Endothelial cell of umbilical vein (primary cell): Measurements from ENCODE around the gene PFKP. TPM values are rescaled to one million over a fixed set of nuclear protein-coding genes. Genes with fewer than 3 reads are reported as not detected.

ENCODE experiments used
- BruUV-seq: library from RNA; stranded (reverse); fragments of 400-500 nt; replicated peaks from 2 replicates; lab custom pipeline; 2021; lab: Mats Ljungman, UMichigan
- CTCF ChIA-PET: fragments of 300-600, 350-600 bp; sonication (Branson Sonifier 250); formaldehyde crosslinking; loops from one replicate; lab custom pipeline; 2021; ENCODE audit warnings: antibody characterized with exemption, inconsistent platforms; lab: Charles Lee
- POLR2A ChIA-PET: fragments of 300-600, 350-600 bp; sonication (Branson Sonifier 250); formaldehyde crosslinking; loops from one replicate; lab custom pipeline; 2021; ENCODE audit warnings: antibody characterized with exemption, inconsistent platforms; lab: Charles Lee
- DNase-seq: peaks from one replicate; pipeline ENCODE4 v3.0.0-alpha.2; 2011; ENCODE audit warnings: low read depth, low spot score
- FAIRE-seq: peaks from 2 replicates; lab custom pipeline; 2011; peaks lifted over from hg19 to GRCh38; lab: Jason Lieb, UNC
- H2AFZ ChIP-seq: 2 replicates; pipeline ENCODE4 v1.6.0; 2012; ENCODE audit warnings: low read depth, low read length, control low read depth, inconsistent platforms
- H3K27ac ChIP-seq: 2 replicates; pipeline ENCODE4 v1.5.1; 2011; ENCODE audit warnings: low read depth, mild to moderate bottlenecking, control low read depth, low read length, moderate library complexity; ENCODE audit not compliant: insufficient read depth
- H3K27me3 ChIP-seq, 2 experiments: 2 replicates each; pipeline versions ENCODE4 v1.6.0 to v1.6.1; 2011; ENCODE audit warnings: low read length in 2 of 2, mixed read lengths in 1 of 2; ENCODE audit not compliant: control insufficient read depth in 2 of 2, insufficient read depth in 2 of 2
- H3K36me3 ChIP-seq, 2 experiments: 2 replicates in 1 of 2; 3 replicates in 1 of 2; pipeline ENCODE4 v1.5.1; 2011; ENCODE audit warnings: low read length in 2 of 2, mild to moderate bottlenecking in 1 of 2, moderate library complexity in 1 of 2; ENCODE audit not compliant: control insufficient read depth in 2 of 2, insufficient read depth in 2 of 2; ENCODE audit errors: extremely low read depth in 1 of 2
- H3K4me1 ChIP-seq: 3 replicates; pipeline ENCODE4 v1.5.1; 2011; ENCODE audit warnings: mild to moderate bottlenecking, low read length; ENCODE audit not compliant: control insufficient read depth, insufficient read depth; ENCODE audit errors: extremely low read depth
- H3K4me2 ChIP-seq: 2 replicates; pipeline ENCODE4 v1.6.1; 2011; ENCODE audit warnings: low read length, control low read depth, mixed read lengths; ENCODE audit not compliant: insufficient read depth
- H3K4me3 ChIP-seq, 3 experiments: fragments of 200-600 bp in 1 of 3; sonication (generic), shearing (Covaris generic) in 1 of 3; replicated peaks in 1 of 3; 2 replicates each; pipeline ENCODE4 v1.5.1; 2011 to 2016; ENCODE audit warnings: control low read depth in 3 of 3, low read length in 3 of 3, mild to moderate bottlenecking in 2 of 3, inconsistent platforms in 1 of 3, low read depth in 1 of 3, moderate library complexity in 1 of 3; ENCODE audit not compliant: insufficient read depth in 1 of 3
- H3K79me2 ChIP-seq: 2 replicates; pipeline ENCODE4 v1.6.0; 2012; ENCODE audit warnings: low read length, inconsistent platforms; ENCODE audit not compliant: control insufficient read depth, insufficient read depth
- H3K9ac ChIP-seq: replicated peaks from 2 replicates; pipeline ENCODE3; 2011; ENCODE audit warnings: low read length, control low read depth; ENCODE audit not compliant: insufficient read depth; ENCODE audit errors: extremely low read depth
- H3K9me1 ChIP-seq: replicated peaks from 3 replicates; pipeline ENCODE4 v1.6.0; 2011; ENCODE audit warnings: mild to moderate bottlenecking, low read length; ENCODE audit not compliant: control insufficient read depth, insufficient read depth; ENCODE audit errors: extremely low read depth
- H3K9me3 ChIP-seq: replicated peaks from 2 replicates; pipeline ENCODE4 v1.5.1; 2012; ENCODE audit warnings: low read length, inconsistent platforms; ENCODE audit not compliant: control insufficient read depth, insufficient read depth
- H4K20me1 ChIP-seq: replicated peaks from 2 replicates; pipeline ENCODE3; 2011; ENCODE audit warnings: mild to moderate bottlenecking, low read length; ENCODE audit not compliant: control insufficient read depth, insufficient read depth; ENCODE audit errors: extremely low read depth
- CTCF ChIP-seq, 2 donors: IDR thresholded peaks; 1 replicate in 1 of 2; 2 replicates in 1 of 2; pipeline ENCODE4 v1.5.1; 2011; ENCODE audit warnings: low read length in 2 of 2, mild to moderate bottlenecking in 2 of 2, moderate library complexity in 2 of 2, control low read depth in 1 of 2, inconsistent platforms in 1 of 2, low read depth in 1 of 2; ENCODE audit not compliant: insufficient read depth in 1 of 2; ENCODE audit errors: extremely low read depth in 1 of 2
- EZH2 ChIP-seq: IDR thresholded peaks from 2 replicates; pipeline ENCODE4 v1.6.1; 2012; ENCODE audit warnings: borderline replicate concordance, low read depth, mild to moderate bottlenecking, moderate library complexity, low read length, inconsistent platforms; ENCODE audit not compliant: severe bottlenecking
- FOS ChIP-seq: IDR thresholded peaks from 2 replicates; pipeline ENCODE4 v1.6.1; 2011; ENCODE audit warnings: mild to moderate bottlenecking, low read length, moderate library complexity, borderline replicate concordance; ENCODE audit not compliant: insufficient read depth
- GATA2 ChIP-seq: IDR thresholded peaks from 2 replicates; pipeline ENCODE4 v1.7.0; 2011; ENCODE audit warnings: low read depth, mild to moderate bottlenecking, moderate library complexity, mixed read lengths, low read length; ENCODE audit not compliant: insufficient read length, insufficient read depth
- JUN ChIP-seq: IDR thresholded peaks from 2 replicates; pipeline ENCODE4 v1.6.1; 2011; ENCODE audit warnings: borderline replicate concordance, low read depth; ENCODE audit not compliant: insufficient read length, insufficient read depth
- MAX ChIP-seq: IDR thresholded peaks from 2 replicates; pipeline ENCODE4 v1.6.1; 2011; ENCODE audit not compliant: insufficient read depth, insufficient read length
- MYC ChIP-seq: IDR thresholded peaks from one replicate; pipeline ENCODE4 v1.6.1; 2011; ENCODE audit warnings: mild to moderate bottlenecking, low read depth, low read length
- POLR2A ChIP-seq: IDR thresholded peaks from 2 replicates; pipeline ENCODE4 v1.6.1; 2012; ENCODE audit warnings: low read depth, mild to moderate bottlenecking, control low read depth, low read length
- POLR2AphosphoS5 ChIP-seq: IDR thresholded peaks from 2 replicates; pipeline ENCODE4 v1.6.1; 2012; ENCODE audit warnings: low read depth, mild to moderate bottlenecking, control low read depth, low read length, moderate library complexity; ENCODE audit not compliant: insufficient read depth
- dilution Hi-C: fragments of 300-500 bp; cut with MboI; formaldehyde crosslinking; loops from one replicate; pipeline ENCODE4 v1.15.0; 2019; ENCODE audit warnings: low sequenced_read_pairs; ENCODE audit not compliant: extremely low pct_ligation_motif_present
- intact Hi-C: fragments of 100-400 bp; cut with micrococcal nuclease; formaldehyde crosslinking; loops from one replicate; pipeline ENCODE4 v1.10.0; 2022
- polyA plus RNA-seq, 4 experiments: library from polyadenylated mRNA; depleted of rRNA in 3 of 4; stranded (reverse) in 3 of 4; unstranded in 1 of 4; fragments of >200 nt; gene quantifications; 2 replicates each; pipeline versions ENCODE4 v1.2.1 to v1.2.3, GENCODE V29; 2011 to 2012; ENCODE audit warnings: missing spikeins in 1 of 4
- total RNA-seq: library from RNA; stranded (reverse); gene quantifications from 2 replicates; pipeline ENCODE4 v1.2.3, GENCODE V29; 2021

PFKP gene
- total and polyA plus RNA-seq, 2 donors (not counting 3 experiments of a cell fraction or from before 2014, with no cell fraction given), result 185 to 359 TPM

GRCh38 chr10:3054183-3054850 lies 13.0 kb upstream of the PFKP start:
- POLR2A ChIA-PET, result no interaction called here
- H3K9me1 ChIP-seq, result no peaks in the 10 kb centered on the region
- no peaks in the 10 kb centered on the region for H4K20me1 ChIP-seq
- no peak overlapping the region for H3K9ac ChIP-seq
- BruUV-seq, result no TSS peak
- no peak overlapping the region for H3K4me3 ChIP-seq
- peaks cover 14% of the 10 kb centered on the region for H3K4me1 ChIP-seq
- no peaks in the 10 kb centered on the region for H3K9me3 ChIP-seq
- CTCF ChIA-PET, result interaction anchor here (0.9 to 1.6 kb wide), 5 partner anchors 9 to 126 kb away, joined by 3 to 6 read pairs (median 4); no protein-coding TSS in a partner anchor
- H3K79me2 ChIP-seq, result no peaks in the 10 kb centered on the region
- H3K27ac ChIP-seq, result no peak overlapping the region
- intact Hi-C loops (loop anchor here (5.0 kb wide), 1 partner anchor 1632 kb away; no protein-coding TSS in a partner anchor), dilution Hi-C loops (no loop called here)
- peak overlapping the region; percentile 71 for H2AFZ ChIP-seq
- no peak for TF ChIP-seq MAX
- TF ChIP-seq POLR2A, result no peak
- no peak for TF ChIP-seq CTCF (IDR thresholded peaks at IDR 0.05; ENCODE audit: extremely low read depth in 1 of 2, insufficient read depth in 1 of 2, low read depth in 1 of 2, low read length in 2 of 2)
- TF ChIP-seq FOS, result no peak
- TF ChIP-seq MYC, result no peak
- TF ChIP-seq JUN, result no peak
- no peak for TF ChIP-seq GATA2
- no peak for TF ChIP-seq EZH2
- TF ChIP-seq POLR2AphosphoS5, result no peak
- H3K4me2 ChIP-seq, result peak overlapping the region; percentile 32
- DNase-seq, result no peak
- H3K36me3 ChIP-seq, result no peaks in the 10 kb centered on the region
- peaks cover 0 to 2% of the 10 kb centered on the region in 2 experiments for H3K27me3 ChIP-seq
- FAIRE-seq, result no peak
